H1 (cell line): ENCODE measurements around the gene SH2D2A.

Experiments used
- CEBPB ChIP-seq: IDR thresholded peaks from 2 replicates; pipeline ENCODE4 v1.6.1; 2012; ENCODE audit warnings: low read depth, low read length
- CREB1 ChIP-seq: IDR thresholded peaks from 2 replicates; pipeline ENCODE4 v1.6.1; 2012; ENCODE audit warnings: inconsistent platforms
- EP300 ChIP-seq, 2 experiments: IDR thresholded peaks; 1 replicate in 1 of 2; 2 replicates in 1 of 2; pipeline ENCODE4 v1.6.1; 2011 to 2012; ENCODE audit warnings: low read depth in 2 of 2, low read length in 2 of 2, mild to moderate bottlenecking in 2 of 2, borderline replicate concordance in 1 of 2, inconsistent platforms in 1 of 2, moderate library complexity in 1 of 2
- EZH2 ChIP-seq: fragments of 200-600 bp; sonication (generic); IDR thresholded peaks from 2 replicates; pipeline ENCODE4 v1.7.1; 2012; ENCODE audit warnings: low read depth, mild to moderate bottlenecking, moderate library complexity, low read length, inconsistent platforms; ENCODE audit not compliant: severe bottlenecking
- HDAC6 ChIP-seq: IDR thresholded peaks from one replicate; pipeline ENCODE4 v1.7.1; 2012; ENCODE audit warnings: low read depth, mild to moderate bottlenecking, inconsistent platforms, low read length, moderate library complexity
- NRF1 ChIP-seq: IDR thresholded peaks from 2 replicates; pipeline ENCODE4 v1.6.1; 2011; ENCODE audit warnings: mild to moderate bottlenecking, low read depth, low read length, improper control_type of control experiment
- POLR2A ChIP-seq, 2 experiments: IDR thresholded peaks; 1 replicate in 1 of 2; 2 replicates in 1 of 2; pipeline ENCODE4 v1.6.1; 2011; ENCODE audit warnings: low read depth in 2 of 2, low read length in 2 of 2, mild to moderate bottlenecking in 2 of 2; ENCODE audit errors: control extremely low read depth in 1 of 2
- RAD21 ChIP-seq, 2 experiments: IDR thresholded peaks in 1 of 2; conservative IDR thresholded peaks in 1 of 2; 2 replicates each; pipeline ENCODE4 v1.6.1; 2011; ENCODE audit warnings: low read depth in 2 of 2, low read length in 2 of 2, improper control_type of control experiment in 1 of 2, inconsistent platforms in 1 of 2, mild to moderate bottlenecking in 1 of 2, moderate library complexity in 1 of 2
- RFX5 ChIP-seq: IDR thresholded peaks from 2 replicates; pipeline ENCODE4 v1.6.1; 2011; ENCODE audit warnings: low read depth, low read length, improper control_type of control experiment, borderline replicate concordance
- SP1 ChIP-seq: IDR thresholded peaks from 2 replicates; pipeline ENCODE4 v1.6.1; 2011; ENCODE audit warnings: low read depth, low read length
- TF ChIP-seq, protein P1 (sequence below), 3 experiments: IDR thresholded peaks; 1 replicate in 2 of 3; 2 replicates in 1 of 3; pipeline versions ENCODE4 v1.5.1 to v1.6.1; 2011; ENCODE audit warnings: low read length in 3 of 3, mild to moderate bottlenecking in 3 of 3, inconsistent platforms in 2 of 3, low read depth in 1 of 3, moderate library complexity in 1 of 3; ENCODE audit not compliant: insufficient read depth in 1 of 3; ENCODE audit errors: control extremely low read depth in 1 of 3
- TF ChIP-seq, protein P2 (sequence below): IDR thresholded peaks from 2 replicates; pipeline ENCODE4 v1.6.1; 2012; ENCODE audit warnings: inconsistent platforms
- TF ChIP-seq, protein P3 (sequence below): IDR thresholded peaks from 2 replicates; pipeline ENCODE4 v1.6.1; 2011; ENCODE audit warnings: low read depth, mild to moderate bottlenecking, low read length; ENCODE audit not compliant: insufficient read depth

DNA sequence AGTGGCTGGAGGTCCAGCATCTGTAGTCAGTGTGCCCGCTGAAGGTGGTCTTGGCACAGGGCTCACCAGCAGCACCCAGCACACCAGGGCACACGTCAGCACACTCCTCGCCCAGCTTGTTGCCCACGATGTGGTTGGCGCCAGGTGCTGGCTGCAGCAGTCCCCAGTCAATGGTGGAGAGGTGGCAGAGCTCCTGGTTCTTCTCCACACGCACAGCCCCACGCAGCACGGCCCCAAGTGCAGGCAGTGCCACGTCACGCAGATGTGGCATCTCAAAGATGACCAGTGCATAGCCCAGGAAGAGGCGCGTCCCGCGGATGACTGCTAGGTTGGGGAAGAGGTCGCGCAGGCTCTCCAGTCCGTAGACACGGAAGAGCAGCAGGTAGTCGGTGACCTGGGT, 37.1 kb upstream of the SH2D2A start:
- TF ChIP-seq SP1 (no peak), EZH2 (no peak), CEBPB (no peak), POLR2A (IDR thresholded peaks at IDR 0.05; ENCODE audit: control extremely low read depth in 1 of 2, low read depth in 2 of 2, low read length in 2 of 2) (no peak), HDAC6 (no peak), EP300 (IDR thresholded peaks at IDR 0.05; ENCODE audit: borderline replicate concordance in 1 of 2, low read depth in 2 of 2, low read length in 2 of 2) (no peak), CREB1 (no peak), RAD21 (IDR thresholded peaks at IDR 0.05 in 1 of 2, conservative IDR thresholded peaks at IDR 0.05 in 1 of 2; ENCODE audit: low read depth in 2 of 2, low read length in 2 of 2) (no peak), NRF1 (no peak), RFX5 (no peak)
- TF ChIP-seq, protein P1, sequence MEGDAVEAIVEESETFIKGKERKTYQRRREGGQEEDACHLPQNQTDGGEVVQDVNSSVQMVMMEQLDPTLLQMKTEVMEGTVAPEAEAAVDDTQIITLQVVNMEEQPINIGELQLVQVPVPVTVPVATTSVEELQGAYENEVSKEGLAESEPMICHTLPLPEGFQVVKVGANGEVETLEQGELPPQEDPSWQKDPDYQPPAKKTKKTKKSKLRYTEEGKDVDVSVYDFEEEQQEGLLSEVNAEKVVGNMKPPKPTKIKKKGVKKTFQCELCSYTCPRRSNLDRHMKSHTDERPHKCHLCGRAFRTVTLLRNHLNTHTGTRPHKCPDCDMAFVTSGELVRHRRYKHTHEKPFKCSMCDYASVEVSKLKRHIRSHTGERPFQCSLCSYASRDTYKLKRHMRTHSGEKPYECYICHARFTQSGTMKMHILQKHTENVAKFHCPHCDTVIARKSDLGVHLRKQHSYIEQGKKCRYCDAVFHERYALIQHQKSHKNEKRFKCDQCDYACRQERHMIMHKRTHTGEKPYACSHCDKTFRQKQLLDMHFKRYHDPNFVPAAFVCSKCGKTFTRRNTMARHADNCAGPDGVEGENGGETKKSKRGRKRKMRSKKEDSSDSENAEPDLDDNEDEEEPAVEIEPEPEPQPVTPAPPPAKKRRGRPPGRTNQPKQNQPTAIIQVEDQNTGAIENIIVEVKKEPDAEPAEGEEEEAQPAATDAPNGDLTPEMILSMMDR (IDR thresholded peaks at IDR 0.05; ENCODE audit: control extremely low read depth in 1 of 3, insufficient read depth in 1 of 3, low read depth in 1 of 3, low read length in 3 of 3): no peak
- TF ChIP-seq, protein P2, sequence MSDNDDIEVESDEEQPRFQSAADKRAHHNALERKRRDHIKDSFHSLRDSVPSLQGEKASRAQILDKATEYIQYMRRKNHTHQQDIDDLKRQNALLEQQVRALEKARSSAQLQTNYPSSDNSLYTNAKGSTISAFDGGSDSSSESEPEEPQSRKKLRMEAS: no peak
- TF ChIP-seq, protein P3, sequence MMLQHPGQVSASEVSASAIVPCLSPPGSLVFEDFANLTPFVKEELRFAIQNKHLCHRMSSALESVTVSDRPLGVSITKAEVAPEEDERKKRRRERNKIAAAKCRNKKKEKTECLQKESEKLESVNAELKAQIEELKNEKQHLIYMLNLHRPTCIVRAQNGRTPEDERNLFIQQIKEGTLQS: no peak
